ENCODE measurements around the gene EIF3B.
"Not testable (repeated sequence)": the region's sequence is repeated elsewhere in the genome, so short reads cannot be mapped to it uniquely, and the experiment has no call there.

Gene EIF3B

GRCh38 chr7:2404714-2405119 is 50.1 kb downstream of the EIF3B start:
- H3K9ac ChIP-seq (ENCODE audit: low read length), result peak overlapping the region; percentile 59
- no peak overlapping the region for H3K27ac ChIP-seq (ENCODE audit: low read depth, low read length)
- H3K4me3 ChIP-seq (ENCODE audit: low read depth, low read length), result peak overlapping the region; percentile 84
- H3K36me3 ChIP-seq (ENCODE audit: control insufficient read depth, insufficient read depth, low read length), result no peaks in the 10 kb centered on the region
- H3K9me3 ChIP-seq (ENCODE audit: control insufficient read depth, insufficient read depth, low read depth, low read length), result no peaks in the 10 kb centered on the region
- no peaks in the 10 kb centered on the region for H3K27me3 ChIP-seq (ENCODE audit: control insufficient read depth, insufficient read depth, low read length)
- peaks cover 14% of the 10 kb centered on the region for H3K4me1 ChIP-seq (ENCODE audit: control insufficient read depth, insufficient read depth, low read length)

GRCh38 chr7:2405201-2405600 is 50.6 kb downstream of the EIF3B start:
- no peak overlapping the region for H3K4me3 ChIP-seq (ENCODE audit: low read depth, low read length)
- peaks cover 14% of the 10 kb centered on the region for H3K4me1 ChIP-seq (ENCODE audit: control insufficient read depth, insufficient read depth, low read length)
- no peaks in the 10 kb centered on the region for H3K36me3 ChIP-seq (ENCODE audit: control insufficient read depth, insufficient read depth, low read length)
- H3K9me3 ChIP-seq (ENCODE audit: control insufficient read depth, insufficient read depth, low read depth, low read length), result no peaks in the 10 kb centered on the region
- no peaks in the 10 kb centered on the region for H3K27me3 ChIP-seq (ENCODE audit: control insufficient read depth, insufficient read depth, low read length)
- H3K9ac ChIP-seq (ENCODE audit: low read length), result no peak overlapping the region
- H3K27ac ChIP-seq (ENCODE audit: low read depth, low read length), result no peak overlapping the region

GRCh38 chr7:2405601-2406345 is 51.1 kb downstream of the EIF3B start:
- no peak overlapping the region for H3K9ac ChIP-seq (ENCODE audit: low read length)
- H3K27ac ChIP-seq (ENCODE audit: low read depth, low read length), result no peak overlapping the region
- no peak overlapping the region for H3K4me3 ChIP-seq (ENCODE audit: low read depth, low read length)

GRCh38 chr7:2409745-2410414 is 55.3 kb downstream of the EIF3B start:
- Histone ChIP-seq H3K9me3 (ENCODE audit: control insufficient read depth, insufficient read depth, low read depth, low read length) (no peaks in the 10 kb centered on the region), H3K36me3 (ENCODE audit: control insufficient read depth, insufficient read depth, low read length) (no peaks in the 10 kb centered on the region), H3K27me3 (ENCODE audit: control insufficient read depth, insufficient read depth, low read length) (no peaks in the 10 kb centered on the region), H3K9ac (ENCODE audit: low read length) (no peak overlapping the region), H3K4me3 (ENCODE audit: low read depth, low read length) (no peak overlapping the region), H3K4me1 (ENCODE audit: control insufficient read depth, insufficient read depth, low read length) (peaks cover 8% of the 10 kb centered on the region; the same call in 1 of the 2 replicates), H3K27ac (ENCODE audit: low read depth, low read length) (no peak overlapping the region)

More at GRCh38 chr7:2405601-2406345, 51.1 kb downstream of the EIF3B start:
- H3K9me3 ChIP-seq (ENCODE audit: control insufficient read depth, insufficient read depth, low read depth, low read length), result no peaks in the 10 kb centered on the region
- H3K36me3 ChIP-seq (ENCODE audit: control insufficient read depth, insufficient read depth, low read length), result no peaks in the 10 kb centered on the region
- peaks cover 11% of the 10 kb centered on the region; the same call in 1 of the 2 replicates for H3K4me1 ChIP-seq (ENCODE audit: control insufficient read depth, insufficient read depth, low read length)
- no peaks in the 10 kb centered on the region for H3K27me3 ChIP-seq (ENCODE audit: control insufficient read depth, insufficient read depth, low read length)

GRCh38 chr7:2411049-2411448 is 56.4 kb downstream of the EIF3B start:
- peaks cover 6% of the 10 kb centered on the region; the same call in 1 of the 2 replicates for H3K4me1 ChIP-seq (ENCODE audit: control insufficient read depth, insufficient read depth, low read length)
- H3K27me3 ChIP-seq (ENCODE audit: control insufficient read depth, insufficient read depth, low read length), result no peaks in the 10 kb centered on the region
- H3K9ac ChIP-seq (ENCODE audit: low read length), result no peak overlapping the region
- no peaks in the 10 kb centered on the region for H3K36me3 ChIP-seq (ENCODE audit: control insufficient read depth, insufficient read depth, low read length)
- H3K9me3 ChIP-seq (ENCODE audit: control insufficient read depth, insufficient read depth, low read depth, low read length), result no peaks in the 10 kb centered on the region
- no peak overlapping the region for H3K4me3 ChIP-seq (ENCODE audit: low read depth, low read length)
- no peak overlapping the region for H3K27ac ChIP-seq (ENCODE audit: low read depth, low read length)

GRCh38 chr7:2411815-2412586 is 57.4 kb downstream of the EIF3B start:
- H3K9ac ChIP-seq (ENCODE audit: low read length), result no peak overlapping the region
- no peaks in the 10 kb centered on the region for H3K27me3 ChIP-seq (ENCODE audit: control insufficient read depth, insufficient read depth, low read length)
- no peaks in the 10 kb centered on the region for H3K36me3 ChIP-seq (ENCODE audit: control insufficient read depth, insufficient read depth, low read length)
- H3K4me3 ChIP-seq (ENCODE audit: low read depth, low read length), result no peak overlapping the region
- no peaks in the 10 kb centered on the region for H3K9me3 ChIP-seq (ENCODE audit: control insufficient read depth, insufficient read depth, low read depth, low read length)
- H3K4me1 ChIP-seq (ENCODE audit: control insufficient read depth, insufficient read depth, low read length), result peaks cover 11% of the 10 kb centered on the region
- no peak overlapping the region for H3K27ac ChIP-seq (ENCODE audit: low read depth, low read length)

- H3K27ac ChIP-seq (ENCODE audit: low read depth, low read length), result no peak overlapping the region
These were observed 58.1 kb downstream of the EIF3B start for GRCh38 chr7:2412587-2413201.

GRCh38 chr7:2416063-2416462 is 61.4 kb downstream of the EIF3B start:
- no peak overlapping the region for H3K9ac ChIP-seq (ENCODE audit: low read length)
- no peaks in the 10 kb centered on the region for H3K27me3 ChIP-seq (ENCODE audit: control insufficient read depth, insufficient read depth, low read length)
- H3K4me3 ChIP-seq (ENCODE audit: low read depth, low read length), result no peak overlapping the region
- H3K9me3 ChIP-seq (ENCODE audit: control insufficient read depth, insufficient read depth, low read depth, low read length), result no peaks in the 10 kb centered on the region
- no peaks in the 10 kb centered on the region for H3K36me3 ChIP-seq (ENCODE audit: control insufficient read depth, insufficient read depth, low read length)
- H3K27ac ChIP-seq (ENCODE audit: low read depth, low read length), result 0 out of 2 replicates have a peak overlapping the region, but pooled peaks have one; percentile 26
- peaks cover 5% of the 10 kb centered on the region; the same call in 1 of the 2 replicates for H3K4me1 ChIP-seq (ENCODE audit: control insufficient read depth, insufficient read depth, low read length)

More at GRCh38 chr7:2412587-2413201, 58.1 kb downstream of the EIF3B start:
- Histone ChIP-seq H3K27me3 (ENCODE audit: control insufficient read depth, insufficient read depth, low read length) (no peaks in the 10 kb centered on the region), H3K36me3 (ENCODE audit: control insufficient read depth, insufficient read depth, low read length) (no peaks in the 10 kb centered on the region), H3K9ac (ENCODE audit: low read length) (no peak overlapping the region), H3K9me3 (ENCODE audit: control insufficient read depth, insufficient read depth, low read depth, low read length) (no peaks in the 10 kb centered on the region), H3K4me1 (ENCODE audit: control insufficient read depth, insufficient read depth, low read length) (peaks cover 11% of the 10 kb centered on the region), H3K4me3 (ENCODE audit: low read depth, low read length) (no peak overlapping the region)

- Histone ChIP-seq H3K9ac (ENCODE audit: low read length) (no peak overlapping the region), H3K9me3 (ENCODE audit: control insufficient read depth, insufficient read depth, low read depth, low read length) (no peaks in the 10 kb centered on the region), H3K36me3 (ENCODE audit: control insufficient read depth, insufficient read depth, low read length) (no peaks in the 10 kb centered on the region), H3K27ac (ENCODE audit: low read depth, low read length) (peak overlapping the region; percentile 19; the same call in 1 of the 2 replicates), H3K4me3 (ENCODE audit: low read depth, low read length) (no peak overlapping the region), H3K27me3 (ENCODE audit: control insufficient read depth, insufficient read depth, low read length) (no peaks in the 10 kb centered on the region), H3K4me1 (ENCODE audit: control insufficient read depth, insufficient read depth, low read length) (peaks cover 5% of the 10 kb centered on the region; the same call in 1 of the 2 replicates)
These were observed 62.0 kb downstream of the EIF3B start for GRCh38 chr7:2416650-2417049.

GRCh38 chr7:2417178-2417577 is 62.6 kb downstream of the EIF3B start:
- not testable (repeated sequence) for H3K9me3 ChIP-seq (ENCODE audit: control insufficient read depth, insufficient read depth, low read depth, low read length); H3K27ac ChIP-seq (ENCODE audit: low read depth, low read length); H3K4me3 ChIP-seq (ENCODE audit: low read depth, low read length); H3K9ac ChIP-seq (ENCODE audit: low read length); H3K36me3 ChIP-seq (ENCODE audit: control insufficient read depth, insufficient read depth, low read length); H3K27me3 ChIP-seq (ENCODE audit: control insufficient read depth, insufficient read depth, low read length); H3K4me1 ChIP-seq (ENCODE audit: control insufficient read depth, insufficient read depth, low read length)

Data from HUES6 (cell line).